ENCODE results near the gene AMZ1.
"Not testable (repeated sequence)": the region's sequence is repeated elsewhere in the genome, so short reads cannot be mapped to it uniquely, and the experiment has no call there.

The AMZ1 gene

DNA sequence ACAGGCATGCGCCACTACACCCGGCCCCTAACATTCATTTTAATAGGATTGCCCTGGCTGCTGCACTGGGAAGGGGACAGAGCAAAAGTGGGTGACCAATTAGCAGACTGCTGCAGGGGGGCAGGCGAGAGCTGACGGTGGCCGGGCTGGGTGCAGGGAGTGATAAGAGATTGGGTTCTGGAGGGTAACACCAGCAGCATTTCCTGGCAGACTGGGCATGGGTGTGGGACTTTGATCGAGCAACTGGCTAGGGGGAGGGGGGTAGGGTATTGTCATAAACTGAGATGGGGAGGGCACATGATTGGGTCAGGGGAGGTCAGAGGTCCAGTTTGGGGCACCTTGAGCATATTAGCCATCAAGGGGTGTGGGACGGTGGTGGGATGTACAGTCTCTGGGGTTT is 20.2 kb upstream of the AMZ1 start:
- no peak for DNase-seq (ENCODE audit: low spot score)

GRCh38 chr7:2668401-2668800 is 19.6 kb upstream of the AMZ1 start:
- no peak for DNase-seq (ENCODE audit: low spot score)

- DNase-seq (ENCODE audit: low spot score), result no peak
Measured at GRCh38 chr7:2670171-2670570, 17.8 kb upstream of the AMZ1 start.

- peak; percentile 68 for DNase-seq (ENCODE audit: low spot score)
Measured at GRCh38 chr7:2670720-2671391, 17.1 kb upstream of the AMZ1 start.

- DNase-seq (ENCODE audit: low spot score), result not testable (repeated sequence)
Measured at GRCh38 chr7:2673214-2673613, 14.8 kb upstream of the AMZ1 start.

DNA sequence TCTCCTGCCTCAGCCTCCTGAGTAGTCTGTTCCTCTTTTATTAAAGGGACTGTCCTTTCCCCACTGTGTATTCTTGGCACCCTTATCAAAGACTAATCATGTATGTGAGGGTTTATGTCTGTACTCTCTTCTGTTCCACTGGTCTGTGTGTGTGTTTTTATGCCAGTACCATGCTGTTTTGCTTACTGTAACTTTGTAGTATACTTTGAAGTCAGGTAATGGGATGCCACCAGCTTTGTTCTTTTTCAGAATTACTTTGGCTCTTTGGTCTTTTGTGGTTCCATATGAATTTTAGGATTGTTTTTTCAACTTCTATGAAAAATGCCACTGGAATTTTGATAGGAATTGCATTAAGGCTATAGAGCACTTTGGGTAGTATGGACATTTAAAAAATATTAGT is 14.1 kb upstream of the AMZ1 start:
- no peak for DNase-seq (ENCODE audit: low spot score)

- no peak for DNase-seq (ENCODE audit: low spot score)
Measured at GRCh38 chr7:2675256-2675764, 12.7 kb upstream of the AMZ1 start.

DNA sequence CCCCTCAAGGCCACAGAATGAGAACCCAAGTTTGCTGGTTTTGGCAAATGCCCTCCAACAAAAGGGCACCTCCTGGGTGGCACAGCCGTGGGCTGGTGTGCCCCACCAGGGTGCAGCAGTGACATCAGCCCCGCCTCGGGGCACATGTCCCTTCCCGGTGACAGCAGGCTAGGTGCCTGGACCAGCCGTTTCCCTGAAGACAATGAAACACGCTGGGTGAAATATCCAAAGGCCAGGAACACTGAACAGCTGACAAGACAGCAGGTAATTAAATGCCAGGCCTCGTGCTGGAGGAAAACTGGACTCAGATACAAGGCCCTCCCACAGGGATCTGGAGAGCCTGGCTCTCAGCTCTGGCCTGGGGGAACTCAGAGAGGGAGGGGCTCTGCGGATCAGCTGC is 11.4 kb upstream of the AMZ1 start:
- not testable (repeated sequence) for DNase-seq (ENCODE audit: low spot score)

DNA sequence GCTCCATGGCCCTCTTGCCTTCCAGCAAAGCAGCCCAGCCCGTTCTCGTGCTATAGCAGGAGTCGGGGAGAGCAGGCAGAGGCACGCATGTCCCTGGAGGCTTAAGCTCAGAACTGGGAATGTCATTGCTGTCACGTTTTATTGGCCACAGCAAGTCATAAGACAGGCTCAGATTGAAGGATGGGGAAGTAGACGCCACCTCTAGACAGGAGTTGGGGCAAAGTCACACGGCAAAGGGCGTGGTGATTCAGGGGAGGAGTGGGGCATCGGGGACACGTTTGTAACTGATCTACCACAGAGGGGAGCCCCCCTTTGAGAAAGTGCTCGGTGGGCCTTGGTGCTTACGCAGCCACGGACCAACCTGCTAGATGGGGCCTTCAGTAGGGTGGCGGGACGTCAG is 9.5 kb upstream of the AMZ1 start:
- not testable (repeated sequence) for DNase-seq (ENCODE audit: low spot score)

- not testable (repeated sequence) for DNase-seq (ENCODE audit: low spot score)
Measured at GRCh38 chr7:2679135-2680127, 8.6 kb upstream of the AMZ1 start.

- DNase-seq (ENCODE audit: low spot score), result no peak
Measured at GRCh38 chr7:2680256-2680655, 7.7 kb upstream of the AMZ1 start.

DNA sequence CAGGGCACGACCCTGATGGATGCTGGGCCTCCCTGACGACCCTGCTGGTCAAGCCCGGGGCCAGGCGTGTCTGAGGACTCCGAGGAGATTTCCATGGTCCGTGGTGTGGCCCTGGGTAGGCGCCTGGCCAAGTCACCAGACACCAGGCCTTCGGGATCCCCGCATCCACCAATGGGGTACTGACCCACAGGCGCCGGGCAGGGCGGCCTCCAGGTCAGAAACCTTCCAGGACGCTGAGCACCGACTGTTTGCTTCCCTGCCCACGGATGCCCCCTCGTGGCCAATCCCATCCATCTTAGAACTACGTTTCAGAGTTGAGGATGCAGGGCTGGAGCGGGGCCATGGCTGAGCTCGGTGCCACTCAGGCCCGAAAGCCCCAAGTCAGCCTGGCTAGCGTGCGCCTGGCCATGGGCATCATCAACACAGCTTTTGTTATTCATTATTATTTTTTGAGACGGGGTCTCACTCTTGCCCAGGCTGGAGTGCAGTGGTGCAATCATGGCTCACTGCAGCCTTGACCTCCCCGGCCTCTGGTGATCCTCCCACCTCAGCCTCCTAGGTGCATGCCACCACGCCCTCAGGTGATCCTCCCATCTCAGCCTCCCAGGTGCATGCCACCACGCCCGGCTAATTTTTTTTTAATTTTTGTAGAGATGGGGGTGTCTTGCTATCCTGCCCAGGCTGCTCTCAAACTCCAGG is 7.1 kb upstream of the AMZ1 start:
- DNase-seq (ENCODE audit: low spot score), result peak; percentile 66

GRCh38 chr7:2681929-2682799 is 5.8 kb upstream of the AMZ1 start:
- no peak for DNase-seq (ENCODE audit: low spot score)

GRCh38 chr7:2684501-2684900 is 3.5 kb upstream of the AMZ1 start:
- DNase-seq (ENCODE audit: low spot score), result no peak

GRCh38 chr7:2686101-2686500 is 1.9 kb upstream of the AMZ1 start:
- no peak for DNase-seq (ENCODE audit: low spot score)

DNA sequence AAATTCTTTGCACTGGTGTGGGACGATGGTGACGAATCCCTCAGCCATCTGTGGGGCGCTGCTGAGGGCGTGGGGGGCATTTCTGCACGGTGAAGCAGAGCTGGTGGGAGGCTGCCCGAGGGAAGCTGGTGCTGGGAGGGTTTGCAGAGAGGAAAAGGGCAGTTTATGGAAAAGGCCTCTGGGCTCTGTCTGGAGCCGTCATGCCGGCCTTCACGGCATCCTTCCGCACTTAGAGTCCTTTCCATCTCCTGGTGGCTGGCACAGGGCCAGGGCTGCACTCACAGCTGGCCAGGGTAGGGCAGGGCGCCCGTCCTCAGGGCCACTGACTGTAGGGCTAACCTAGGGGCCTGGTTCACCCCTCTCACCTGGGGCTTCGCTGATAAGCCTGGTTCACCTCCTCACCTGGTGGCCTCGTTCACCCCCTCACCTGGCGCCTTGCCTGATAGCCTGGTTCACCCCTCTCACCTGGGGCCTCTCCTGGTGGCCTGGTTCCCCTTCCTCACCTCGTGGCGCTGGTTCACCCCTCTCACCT is 598 bp upstream of the AMZ1 start:
- DNase-seq (ENCODE audit: low spot score), result no peak

DNA sequence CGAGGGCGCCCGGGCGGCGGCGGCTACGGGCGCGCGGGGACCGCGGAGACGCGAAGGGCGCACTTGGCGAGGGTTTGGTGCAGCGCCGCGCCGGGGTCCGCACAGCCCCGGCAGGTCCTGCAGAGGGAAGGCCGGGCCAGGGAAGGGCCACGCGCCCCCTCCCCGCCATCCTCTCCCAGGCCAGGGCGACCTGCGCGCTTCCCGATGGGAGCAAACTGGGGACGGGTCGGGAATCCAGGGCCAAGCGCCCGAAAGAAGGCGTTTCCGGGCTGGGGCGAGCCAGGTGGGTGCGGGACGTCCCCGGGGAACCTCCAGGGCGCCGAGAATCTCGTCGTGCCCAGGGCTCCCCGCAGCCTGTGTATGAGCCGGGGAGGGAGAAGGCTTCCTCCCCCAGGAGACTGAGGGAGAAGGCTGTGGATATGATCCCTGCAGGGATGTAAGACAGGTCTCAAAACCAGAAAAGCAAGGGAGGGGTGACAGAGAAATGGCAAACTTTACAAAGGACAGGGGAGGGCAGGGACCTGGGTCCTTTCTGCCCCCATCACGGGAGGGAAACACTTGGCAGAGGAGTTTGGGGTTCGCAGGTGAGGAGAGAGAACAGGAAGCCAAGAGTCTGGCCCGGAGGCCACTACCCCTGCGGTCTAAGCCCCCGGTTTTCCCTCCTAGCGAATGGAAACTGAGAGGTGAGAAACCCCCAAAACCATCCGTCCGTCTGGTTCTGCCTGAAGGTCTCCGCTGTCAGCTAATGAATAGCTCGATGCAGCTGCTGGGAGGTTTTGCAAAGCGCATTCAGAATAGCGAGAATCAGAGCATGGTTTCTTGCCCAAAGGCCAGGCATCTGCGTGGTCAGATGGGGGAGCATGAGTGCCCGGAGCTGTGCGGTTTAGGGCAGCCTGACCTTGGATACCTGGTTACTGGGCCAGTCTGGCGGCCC is 674 bp downstream of the AMZ1 start:
- no peak for DNase-seq (ENCODE audit: low spot score)

DNA sequence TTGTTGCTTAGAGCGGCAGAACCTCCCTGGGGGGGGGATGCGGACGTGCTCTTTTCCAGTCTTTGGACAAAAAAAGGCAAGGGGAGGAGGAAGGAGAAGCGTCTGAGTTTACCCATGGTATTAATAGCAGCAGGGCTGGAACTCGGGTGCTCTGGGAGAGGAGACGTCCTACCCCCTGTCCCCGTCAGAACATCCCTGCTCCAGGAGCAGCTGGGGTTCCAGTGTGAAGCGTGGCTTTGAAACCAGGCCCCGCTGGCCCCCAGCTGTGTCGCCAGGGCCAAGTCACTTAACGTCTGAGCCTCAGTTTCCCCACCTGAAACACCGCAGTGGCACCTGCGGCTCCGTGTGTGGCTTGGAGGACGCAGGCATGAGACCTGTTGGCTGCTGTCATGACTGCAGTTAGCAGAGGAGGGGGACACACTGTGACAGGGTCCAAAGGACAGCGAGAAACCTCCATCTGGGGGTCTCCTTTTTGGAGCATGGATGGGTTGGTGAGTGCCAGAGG is 1.4 kb downstream of the AMZ1 start:
- no peak for DNase-seq (ENCODE audit: low spot score)

- no peak for DNase-seq (ENCODE audit: low spot score)
Measured at GRCh38 chr7:2689951-2690705, 2.1 kb downstream of the AMZ1 start.

Data from hematopoietic multipotent progenitor cell treated with erythropoietin and hydrocortisone succinate and interleukin-3 and kit ligand, for 17 days (in vitro differentiated cells).